ENCODE results near the gene SLC9A3.

The SLC9A3 gene

GRCh38 chr5:478982-479535, 45.2 kb downstream of the SLC9A3 start:
- WGBS, 2 donors (ENCODE audit: extremely low coverage in 2 of 2, insufficient read length in 2 of 2, insufficient replicate concordance in 1 of 2) = no CpG with 5 or more reads among the region's 18 CpGs
- no peak overlapping the region for H3K4me2 ChIP-seq (ENCODE audit: insufficient read depth, low read length, poor library complexity, severe bottlenecking)
- no peak overlapping the region for H3K27ac ChIP-seq (replicated peaks; ENCODE audit: low read length)
- no peak overlapping the region for H3K18ac ChIP-seq (ENCODE audit: low read length)
- H2BK12ac ChIP-seq (ENCODE audit: low read length) = no peak overlapping the region
- no peak overlapping the region for H3K4ac ChIP-seq (ENCODE audit: low read length)
- no peaks in the 10 kb centered on the region for H3K9me3 ChIP-seq (replicated peaks in 1 of 2; ENCODE audit: control insufficient read depth in 2 of 2, insufficient read depth in 1 of 2, low read depth in 1 of 2, low read length in 2 of 2)
- H2BK120ac ChIP-seq (ENCODE audit: low read depth, low read length) = no peak overlapping the region
- H3K23ac ChIP-seq (ENCODE audit: low read depth, low read length, poor library complexity) = no peak overlapping the region
- H4K91ac ChIP-seq (ENCODE audit: low read depth, low read length, poor library complexity) = no peak overlapping the region
- H3K14ac ChIP-seq (ENCODE audit: low read length) = no peak overlapping the region
- peak overlapping the region; percentile 77 for H3K9ac ChIP-seq (ENCODE audit: low read depth, low read length, poor library complexity)
- H3K4me3 ChIP-seq (ENCODE audit: low read length in 2 of 2) = no peak overlapping the region
- H3K36me3 ChIP-seq (replicated peaks in 1 of 2; ENCODE audit: control insufficient read depth in 2 of 2, insufficient read depth in 2 of 2, low read length in 2 of 2) = no peaks in the 10 kb centered on the region
- peaks cover 0 to 27% (median 8%) of the 10 kb centered on the region in 3 experiments for H3K27me3 ChIP-seq (ENCODE audit: control insufficient read depth in 3 of 3, insufficient read depth in 3 of 3, low read depth in 1 of 3, low read length in 3 of 3)
- H3K4me1 ChIP-seq (ENCODE audit: control insufficient read depth in 2 of 2, insufficient read depth in 1 of 2, low read depth in 1 of 2, low read length in 2 of 2) = peaks cover 4 to 5% of the 10 kb centered on the region in 2 donors
- no peak overlapping the region for H2AK5ac ChIP-seq (ENCODE audit: low read depth, low read length)
- H4K8ac ChIP-seq (ENCODE audit: low read depth, low read length) = no peak overlapping the region
- no peak overlapping the region for H2BK15ac ChIP-seq (ENCODE audit: low read length)
- H3K79me1 ChIP-seq (ENCODE audit: low read depth, low read length) = peaks cover 5% of the 10 kb centered on the region
- DNase-seq (ENCODE audit: low spot score) = no peak
- no peak overlapping the region for H2AFZ ChIP-seq (ENCODE audit: low read length)
- H2BK5ac ChIP-seq (ENCODE audit: low read length) = no peak overlapping the region

GRCh38 chr5:478369-478981, 45.8 kb downstream of the SLC9A3 start:
- Histone ChIP-seq H3K9me3 (replicated peaks in 1 of 2; ENCODE audit: control insufficient read depth in 2 of 2, insufficient read depth in 1 of 2, low read depth in 1 of 2, low read length in 2 of 2) (no peaks in the 10 kb centered on the region), H3K4ac (ENCODE audit: low read length) (no peak overlapping the region), H2AFZ (ENCODE audit: low read length) (no peak overlapping the region), H3K27ac (replicated peaks; ENCODE audit: low read length) (no peak overlapping the region), H3K4me1 (ENCODE audit: control insufficient read depth in 2 of 2, insufficient read depth in 1 of 2, low read depth in 1 of 2, low read length in 2 of 2) (peaks cover 4 to 5% of the 10 kb centered on the region in 2 donors), H3K23ac (ENCODE audit: low read depth, low read length, poor library complexity) (no peak overlapping the region), H3K27me3 (ENCODE audit: control insufficient read depth in 3 of 3, insufficient read depth in 3 of 3, low read depth in 1 of 3, low read length in 3 of 3) (peaks cover 0 to 33% (median 8%) of the 10 kb centered on the region in 3 experiments), H3K4me3 (ENCODE audit: low read length in 2 of 2) (no peak overlapping the region), H2AK5ac (ENCODE audit: low read depth, low read length) (no peak overlapping the region), H3K4me2 (ENCODE audit: insufficient read depth, low read length, poor library complexity, severe bottlenecking) (no peak overlapping the region), H2BK5ac (ENCODE audit: low read length) (no peak overlapping the region), H3K79me1 (ENCODE audit: low read depth, low read length) (peaks cover 5% of the 10 kb centered on the region), H4K91ac (ENCODE audit: low read depth, low read length, poor library complexity) (no peak overlapping the region), H2BK12ac (ENCODE audit: low read length) (no peak overlapping the region), H3K36me3 (replicated peaks in 1 of 2; ENCODE audit: control insufficient read depth in 2 of 2, insufficient read depth in 2 of 2, low read length in 2 of 2) (no peaks in the 10 kb centered on the region), H3K9ac (ENCODE audit: low read depth, low read length, poor library complexity) (no peak overlapping the region), H3K18ac (ENCODE audit: low read length) (no peak overlapping the region), H2BK15ac (ENCODE audit: low read length) (no peak overlapping the region), H3K14ac (ENCODE audit: low read length) (peak overlapping the region; percentile 8), H4K8ac (ENCODE audit: low read depth, low read length) (no peak overlapping the region), H2BK120ac (ENCODE audit: low read depth, low read length) (no peak overlapping the region)
- no peak for DNase-seq (ENCODE audit: low spot score)
- WGBS, 2 donors (ENCODE audit: extremely low coverage in 2 of 2, insufficient read length in 2 of 2, insufficient replicate concordance in 1 of 2) = no CpG with 5 or more reads among the region's 18 CpGs

GRCh38 chr5:477871-478270, 46.4 kb downstream of the SLC9A3 start:
- WGBS, 2 donors (ENCODE audit: extremely low coverage in 2 of 2, insufficient read length in 2 of 2, insufficient replicate concordance in 1 of 2) = no CpG with 5 or more reads among the region's 13 CpGs
- no peak overlapping the region for H2AFZ ChIP-seq (ENCODE audit: low read length)
- no peak overlapping the region for H3K23ac ChIP-seq (ENCODE audit: low read depth, low read length, poor library complexity)

GRCh38 chr5:477247-477646, 47.0 kb downstream of the SLC9A3 start:
- H3K27ac ChIP-seq (replicated peaks; ENCODE audit: low read length) = no peak overlapping the region
- H2AFZ ChIP-seq (ENCODE audit: low read length) = no peak overlapping the region
- no peak overlapping the region for H3K14ac ChIP-seq (ENCODE audit: low read length)
- peaks cover 0 to 33% (median 8%) of the 10 kb centered on the region in 3 experiments for H3K27me3 ChIP-seq (ENCODE audit: control insufficient read depth in 3 of 3, insufficient read depth in 3 of 3, low read depth in 1 of 3, low read length in 3 of 3)
- WGBS, 2 donors (ENCODE audit: extremely low coverage in 2 of 2, insufficient read length in 2 of 2, insufficient replicate concordance in 1 of 2) = no CpG with 5 or more reads among the region's 19 CpGs
- H2BK15ac ChIP-seq (ENCODE audit: low read length) = no peak overlapping the region
- no peak overlapping the region for H2AK5ac ChIP-seq (ENCODE audit: low read depth, low read length)
- H2BK120ac ChIP-seq (ENCODE audit: low read depth, low read length) = no peak overlapping the region
- no peak overlapping the region for H3K4ac ChIP-seq (ENCODE audit: low read length)
- H3K4me2 ChIP-seq (ENCODE audit: insufficient read depth, low read length, poor library complexity, severe bottlenecking) = no peak overlapping the region
- H4K91ac ChIP-seq (ENCODE audit: low read depth, low read length, poor library complexity) = no peak overlapping the region
- no peak overlapping the region for H2BK12ac ChIP-seq (ENCODE audit: low read length)
- H3K79me1 ChIP-seq (ENCODE audit: low read depth, low read length) = peaks cover 6% of the 10 kb centered on the region
- no peak overlapping the region for H3K4me3 ChIP-seq (ENCODE audit: low read length in 2 of 2)
- no peak overlapping the region for H3K18ac ChIP-seq (ENCODE audit: low read length)
- no peaks in the 10 kb centered on the region for H3K36me3 ChIP-seq (replicated peaks in 1 of 2; ENCODE audit: control insufficient read depth in 2 of 2, insufficient read depth in 2 of 2, low read length in 2 of 2)
- peaks cover 4 to 5% of the 10 kb centered on the region in 2 donors for H3K4me1 ChIP-seq (ENCODE audit: control insufficient read depth in 2 of 2, insufficient read depth in 1 of 2, low read depth in 1 of 2, low read length in 2 of 2)
- no peak overlapping the region for H4K8ac ChIP-seq (ENCODE audit: low read depth, low read length)
- no peak for DNase-seq (ENCODE audit: low spot score)
- peak overlapping the region; percentile 85 for H3K23ac ChIP-seq (ENCODE audit: low read depth, low read length, poor library complexity)
- no peak overlapping the region for H2BK5ac ChIP-seq (ENCODE audit: low read length)
- no peaks in the 10 kb centered on the region for H3K9me3 ChIP-seq (replicated peaks in 1 of 2; ENCODE audit: control insufficient read depth in 2 of 2, insufficient read depth in 1 of 2, low read depth in 1 of 2, low read length in 2 of 2)
- H3K9ac ChIP-seq (ENCODE audit: low read depth, low read length, poor library complexity) = no peak overlapping the region

More at GRCh38 chr5:477871-478270, 46.4 kb downstream of the SLC9A3 start:
- no peak overlapping the region for H2BK120ac ChIP-seq (ENCODE audit: low read depth, low read length)
- no peak overlapping the region for H3K4me3 ChIP-seq (ENCODE audit: low read length in 2 of 2)
- no peak overlapping the region for H2BK5ac ChIP-seq (ENCODE audit: low read length)
- no peak overlapping the region for H3K4me2 ChIP-seq (ENCODE audit: insufficient read depth, low read length, poor library complexity, severe bottlenecking)
- H2AK5ac ChIP-seq (ENCODE audit: low read depth, low read length) = no peak overlapping the region
- no peak overlapping the region for H4K8ac ChIP-seq (ENCODE audit: low read depth, low read length)
- peak overlapping the region; percentile 21 for H3K9ac ChIP-seq (ENCODE audit: low read depth, low read length, poor library complexity)
- peak overlapping the region; percentile 71 for H3K14ac ChIP-seq (ENCODE audit: low read length)
- no peak overlapping the region for H2BK15ac ChIP-seq (ENCODE audit: low read length)
- no peak overlapping the region for H4K91ac ChIP-seq (ENCODE audit: low read depth, low read length, poor library complexity)
- H3K36me3 ChIP-seq (replicated peaks in 1 of 2; ENCODE audit: control insufficient read depth in 2 of 2, insufficient read depth in 2 of 2, low read length in 2 of 2) = no peaks in the 10 kb centered on the region
- peaks cover 2% of the 10 kb centered on the region for H3K79me1 ChIP-seq (ENCODE audit: low read depth, low read length)
- H3K4me1 ChIP-seq (ENCODE audit: control insufficient read depth in 2 of 2, insufficient read depth in 1 of 2, low read depth in 1 of 2, low read length in 2 of 2) = peaks cover 4 to 5% of the 10 kb centered on the region in 2 donors
- H2BK12ac ChIP-seq (ENCODE audit: low read length) = no peak overlapping the region
- peaks cover 0 to 33% (median 8%) of the 10 kb centered on the region in 3 experiments for H3K27me3 ChIP-seq (ENCODE audit: control insufficient read depth in 3 of 3, insufficient read depth in 3 of 3, low read depth in 1 of 3, low read length in 3 of 3)
- no peaks in the 10 kb centered on the region for H3K9me3 ChIP-seq (replicated peaks in 1 of 2; ENCODE audit: control insufficient read depth in 2 of 2, insufficient read depth in 1 of 2, low read depth in 1 of 2, low read length in 2 of 2)
- no peak overlapping the region for H3K27ac ChIP-seq (replicated peaks; ENCODE audit: low read length)
- no peak overlapping the region for H3K18ac ChIP-seq (ENCODE audit: low read length)
- no peak for DNase-seq (ENCODE audit: low spot score)
- no peak overlapping the region for H3K4ac ChIP-seq (ENCODE audit: low read length)

Data from neuronal stem cell (in vitro differentiated cells).